Measurements from ENCODE around the gene TDRD1.
A peak's percentile ranks its signal among the peaks of the same experiment; 100 is the strongest.
"Not testable (repeated sequence)": the region's sequence is repeated elsewhere in the genome, so short reads cannot be mapped to it uniquely, and the experiment has no call there.

TDRD1 gene, protein sequence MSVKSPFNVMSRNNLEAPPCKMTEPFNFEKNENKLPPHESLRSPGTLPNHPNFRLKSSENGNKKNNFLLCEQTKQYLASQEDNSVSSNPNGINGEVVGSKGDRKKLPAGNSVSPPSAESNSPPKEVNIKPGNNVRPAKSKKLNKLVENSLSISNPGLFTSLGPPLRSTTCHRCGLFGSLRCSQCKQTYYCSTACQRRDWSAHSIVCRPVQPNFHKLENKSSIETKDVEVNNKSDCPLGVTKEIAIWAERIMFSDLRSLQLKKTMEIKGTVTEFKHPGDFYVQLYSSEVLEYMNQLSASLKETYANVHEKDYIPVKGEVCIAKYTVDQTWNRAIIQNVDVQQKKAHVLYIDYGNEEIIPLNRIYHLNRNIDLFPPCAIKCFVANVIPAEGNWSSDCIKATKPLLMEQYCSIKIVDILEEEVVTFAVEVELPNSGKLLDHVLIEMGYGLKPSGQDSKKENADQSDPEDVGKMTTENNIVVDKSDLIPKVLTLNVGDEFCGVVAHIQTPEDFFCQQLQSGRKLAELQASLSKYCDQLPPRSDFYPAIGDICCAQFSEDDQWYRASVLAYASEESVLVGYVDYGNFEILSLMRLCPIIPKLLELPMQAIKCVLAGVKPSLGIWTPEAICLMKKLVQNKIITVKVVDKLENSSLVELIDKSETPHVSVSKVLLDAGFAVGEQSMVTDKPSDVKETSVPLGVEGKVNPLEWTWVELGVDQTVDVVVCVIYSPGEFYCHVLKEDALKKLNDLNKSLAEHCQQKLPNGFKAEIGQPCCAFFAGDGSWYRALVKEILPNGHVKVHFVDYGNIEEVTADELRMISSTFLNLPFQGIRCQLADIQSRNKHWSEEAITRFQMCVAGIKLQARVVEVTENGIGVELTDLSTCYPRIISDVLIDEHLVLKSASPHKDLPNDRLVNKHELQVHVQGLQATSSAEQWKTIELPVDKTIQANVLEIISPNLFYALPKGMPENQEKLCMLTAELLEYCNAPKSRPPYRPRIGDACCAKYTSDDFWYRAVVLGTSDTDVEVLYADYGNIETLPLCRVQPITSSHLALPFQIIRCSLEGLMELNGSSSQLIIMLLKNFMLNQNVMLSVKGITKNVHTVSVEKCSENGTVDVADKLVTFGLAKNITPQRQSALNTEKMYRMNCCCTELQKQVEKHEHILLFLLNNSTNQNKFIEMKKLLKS

DNA sequence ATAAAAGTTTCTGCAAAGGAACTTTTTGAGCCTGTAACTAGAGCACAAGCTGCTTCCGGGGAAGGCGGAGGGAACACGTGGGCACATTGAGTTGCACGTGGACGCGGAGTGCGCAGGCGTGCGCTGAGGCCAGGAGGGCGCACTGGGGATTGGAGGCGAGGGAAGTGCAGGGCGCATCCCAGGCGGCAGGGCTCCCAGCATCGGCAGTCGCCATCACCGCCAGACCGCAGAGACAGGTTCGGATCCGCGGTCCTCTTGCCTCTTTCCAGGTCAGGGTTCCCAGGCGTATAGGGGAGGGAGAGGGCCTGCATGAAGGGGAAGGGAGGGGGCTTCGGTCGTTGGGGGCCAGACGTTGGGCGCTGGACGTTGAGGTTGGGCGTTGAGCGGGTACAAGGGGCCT, at the start of gene TDRD1:
TSS of gene TDRD1 (plus strand) at position 206 of the 400 bp plus-strand sequence. CDS start 8,479 bp downstream, outside the sequence.
- no peak for DNase-seq

DNA sequence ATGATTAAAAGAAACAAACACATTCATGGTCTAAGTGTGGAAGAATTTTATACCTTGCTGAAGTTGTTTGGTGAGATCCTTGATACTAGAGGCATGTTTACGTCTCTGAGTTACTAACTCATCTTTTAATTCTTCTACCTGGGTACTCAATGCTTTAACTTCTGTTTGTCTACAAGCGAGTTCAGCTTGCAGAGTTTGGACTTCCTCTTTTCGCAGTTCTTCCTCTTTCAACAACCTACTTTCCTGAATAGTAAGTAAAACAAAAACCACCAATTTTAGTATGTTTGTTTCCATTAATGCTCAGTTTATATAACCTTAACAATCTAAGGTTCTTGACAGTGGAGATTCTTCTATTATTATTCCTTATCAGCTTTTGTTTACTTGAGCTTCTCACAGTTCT, 48.1 kb upstream of the TDRD1 start:
- no peak for DNase-seq

DNA sequence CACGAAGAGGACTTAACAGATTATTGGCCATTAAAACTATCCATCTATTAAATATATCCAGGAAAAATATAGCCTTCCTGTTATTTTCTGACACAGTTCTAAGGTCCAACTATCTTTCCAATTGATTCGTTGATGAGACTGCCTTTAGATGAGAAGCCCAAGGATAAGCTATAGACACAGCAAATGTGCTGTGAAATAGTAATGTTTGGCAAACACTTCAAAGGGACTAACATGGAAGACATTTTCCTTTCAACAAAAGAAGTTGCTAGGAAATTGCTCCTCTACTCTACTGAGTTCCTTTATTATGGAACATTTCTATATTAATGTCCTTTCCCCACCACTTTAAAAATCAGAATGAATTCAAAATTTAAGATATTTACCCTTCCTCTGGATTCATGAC, 43.7 kb upstream of the TDRD1 start:
- DNase-seq = no peak

DNA sequence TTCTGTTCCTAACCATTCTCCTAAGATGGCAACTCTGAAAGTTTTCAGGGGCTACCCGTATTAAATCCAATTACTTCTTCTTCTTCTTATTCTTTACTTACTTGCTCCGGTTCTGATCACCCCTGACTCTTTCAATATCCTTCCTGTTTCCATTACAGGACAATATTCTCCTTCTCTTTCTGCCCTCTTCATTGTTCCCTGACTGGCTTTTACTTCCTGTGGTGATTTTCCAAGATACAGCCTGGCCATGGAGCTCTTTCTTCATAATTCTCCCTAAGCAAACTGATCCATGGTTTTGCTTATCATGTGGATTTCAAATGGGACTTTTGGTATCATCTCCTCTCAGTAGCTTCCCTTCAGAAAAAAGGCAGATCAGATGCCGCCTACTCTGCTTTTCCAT, 40.6 kb upstream of the TDRD1 start:
- DNase-seq = no peak

DNA sequence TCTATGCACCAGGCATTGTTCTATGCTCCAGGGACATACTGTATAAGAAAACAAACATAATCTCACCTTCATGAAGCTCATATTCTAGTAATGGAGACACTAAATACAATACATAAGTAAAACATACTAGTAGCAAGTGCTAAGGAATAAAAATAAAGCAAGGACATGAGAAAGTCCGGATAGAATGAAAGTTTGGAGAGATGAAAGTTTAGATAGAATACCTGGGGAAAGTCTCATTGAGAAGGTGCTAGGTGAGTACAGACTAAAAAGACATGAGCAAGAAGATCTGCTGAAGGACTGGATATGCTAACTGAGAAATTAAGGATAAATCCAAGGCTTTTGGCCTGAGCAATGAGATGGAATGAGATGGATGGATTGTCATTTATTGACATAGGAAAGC, 39.1 kb upstream of the TDRD1 start:
- no peak for DNase-seq

DNA sequence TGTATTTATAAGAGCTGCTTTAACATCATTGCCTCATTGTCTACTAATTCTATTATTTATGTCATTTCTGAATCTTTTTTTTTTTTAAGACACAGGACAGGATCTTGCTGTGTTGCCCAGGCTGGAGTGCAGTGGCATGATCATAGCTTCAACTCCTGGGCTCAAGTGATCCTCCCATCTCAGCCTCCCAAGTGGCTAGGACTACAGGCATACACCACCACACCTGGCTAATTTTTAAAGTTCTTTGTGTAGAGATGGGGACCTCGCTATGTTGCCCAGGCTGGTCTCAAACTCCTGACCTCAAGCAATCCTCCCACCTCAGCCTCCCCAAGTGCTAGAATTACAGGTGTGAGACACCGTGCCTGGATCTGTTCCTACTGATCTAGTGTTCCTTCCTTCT, 38.3 kb upstream of the TDRD1 start:
- not testable (repeated sequence) for DNase-seq

DNA sequence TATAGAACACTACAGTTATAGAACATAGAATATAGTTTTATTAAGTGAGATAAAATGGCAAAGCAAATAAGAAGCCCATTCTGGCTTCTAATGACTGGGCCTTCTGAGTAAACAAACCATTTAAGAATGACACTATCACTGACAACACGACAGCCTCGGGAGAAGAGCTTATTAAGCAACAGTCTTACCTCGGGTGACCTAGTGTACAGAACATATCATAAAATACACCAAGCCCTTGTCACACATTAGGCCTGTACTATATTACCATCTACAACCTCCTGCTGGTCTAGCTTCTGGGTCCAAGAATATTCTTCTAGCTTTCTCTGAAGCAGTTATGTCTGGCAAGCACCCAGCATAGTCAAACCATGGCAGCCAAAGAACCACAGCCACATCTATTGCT, 37.1 kb upstream of the TDRD1 start:
- DNase-seq = no peak

DNA sequence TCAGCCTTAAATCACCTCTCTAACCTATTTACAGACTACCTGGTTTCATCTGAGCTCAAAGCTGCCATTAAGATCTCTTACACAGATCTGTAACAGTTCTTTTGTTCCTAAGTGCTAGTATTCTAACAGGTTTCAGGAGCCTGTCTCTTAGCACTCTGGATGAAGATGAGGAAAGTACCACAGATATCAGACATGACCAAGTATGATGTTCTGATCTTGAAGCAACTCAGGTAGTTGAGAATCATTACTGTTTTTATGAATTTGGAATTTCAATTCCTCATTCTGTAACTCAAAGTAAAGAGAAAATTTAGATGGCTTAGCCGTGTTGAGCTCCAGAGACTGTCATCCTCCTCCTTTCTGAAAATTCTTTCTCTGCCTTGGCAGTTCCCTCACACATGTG, 36.0 kb upstream of the TDRD1 start:
- DNase-seq = no peak

DNA sequence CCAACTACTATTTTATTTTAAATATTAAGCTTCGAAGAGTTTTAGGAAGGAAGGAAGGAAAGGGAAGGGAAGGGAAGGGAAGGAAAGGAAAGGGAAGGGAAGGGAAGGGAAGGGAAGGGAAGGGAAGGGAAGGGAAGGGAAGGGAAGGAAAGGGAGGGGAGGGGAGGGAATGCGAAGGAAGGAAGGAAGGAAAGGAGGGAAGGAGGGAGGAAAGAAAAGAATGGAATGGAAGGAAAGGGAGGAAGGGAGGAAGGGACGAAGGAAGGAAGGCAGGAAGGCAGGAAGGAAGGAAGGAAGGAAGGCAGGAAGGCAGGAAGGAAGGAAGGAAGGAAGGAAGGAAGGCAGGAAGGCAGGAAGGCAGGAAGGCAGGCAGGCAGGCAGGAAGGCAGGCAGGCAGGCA, 29.7 kb upstream of the TDRD1 start:
- DNase-seq = not testable (repeated sequence)

DNA sequence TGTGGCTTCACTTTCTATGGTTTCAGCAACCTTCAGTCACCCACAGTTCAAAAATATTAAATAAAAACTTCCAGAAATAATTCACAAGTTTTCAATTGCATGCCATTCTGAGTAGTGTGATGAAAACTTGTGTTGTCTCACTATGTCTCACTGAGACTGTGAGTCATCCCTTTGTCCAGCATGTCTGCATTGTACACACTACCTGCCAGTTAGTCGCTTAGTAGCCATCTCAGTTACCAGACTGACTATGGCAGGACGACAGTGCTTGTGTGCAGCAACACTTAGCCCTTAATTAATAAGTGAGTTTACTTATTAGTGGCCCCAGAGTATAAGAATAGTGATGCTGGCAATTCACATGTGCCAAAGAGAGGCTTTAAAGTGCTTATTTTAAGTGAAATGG, 27.7 kb upstream of the TDRD1 start:
- DNase-seq = no peak

DNA sequence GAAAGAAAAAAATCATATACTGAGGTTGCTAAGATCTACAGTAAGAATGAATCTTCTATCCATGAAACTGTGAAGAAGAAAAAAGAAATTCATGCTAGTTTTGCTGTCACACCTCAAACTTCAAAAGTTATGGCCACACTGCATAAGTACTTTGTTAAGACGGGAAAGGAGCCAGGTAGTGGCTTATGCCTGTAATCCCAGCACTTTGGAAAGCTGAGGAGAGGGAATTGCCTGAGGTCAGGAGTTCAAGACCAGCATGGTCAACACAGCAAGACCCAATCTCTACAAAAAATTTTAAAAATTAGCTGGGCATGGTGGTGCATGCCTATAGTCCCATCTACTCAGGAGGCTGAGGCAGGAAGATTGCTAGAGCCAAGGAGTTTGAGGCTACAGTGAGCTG, 27.3 kb upstream of the TDRD1 start:
- no peak for DNase-seq

DNA sequence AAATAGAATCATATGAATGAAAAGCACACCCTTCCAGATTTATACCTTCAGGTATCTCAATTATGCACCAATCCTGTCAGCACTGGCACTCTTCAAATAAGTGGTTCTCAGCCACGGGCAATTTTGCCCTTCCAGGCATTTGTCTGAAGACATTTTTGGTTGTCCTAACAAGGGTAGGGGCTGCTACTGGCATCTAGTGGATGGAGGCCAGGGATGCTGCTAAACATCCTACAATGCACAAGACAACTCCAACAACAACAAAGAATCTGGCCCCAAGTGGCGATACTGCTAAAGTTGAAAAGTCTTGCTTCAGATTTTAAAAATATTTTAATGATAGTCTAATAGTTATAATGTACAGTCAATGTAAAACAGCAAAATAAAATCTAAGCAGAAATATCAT, 21.2 kb upstream of the TDRD1 start:
- no peak for DNase-seq

DNA sequence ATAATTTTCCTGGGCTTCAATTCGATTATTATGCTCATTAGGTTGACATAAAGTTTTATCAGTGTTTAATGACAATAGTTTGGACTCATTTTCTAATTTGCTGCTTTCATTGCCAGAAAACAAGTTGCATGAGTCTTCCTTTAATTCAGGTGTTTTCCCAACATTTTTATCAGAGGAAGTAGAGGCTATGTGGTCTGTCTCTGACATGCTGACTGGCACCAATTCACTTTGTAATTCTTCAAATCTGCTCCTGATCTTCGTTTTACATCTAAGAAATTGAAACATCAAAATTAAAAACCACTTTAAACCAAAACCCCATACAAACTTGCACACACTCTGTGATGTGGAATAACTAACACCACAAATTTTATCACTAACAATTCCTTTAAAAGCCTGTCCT, 16.1 kb upstream of the TDRD1 start:
- DNase-seq = no peak

DNA sequence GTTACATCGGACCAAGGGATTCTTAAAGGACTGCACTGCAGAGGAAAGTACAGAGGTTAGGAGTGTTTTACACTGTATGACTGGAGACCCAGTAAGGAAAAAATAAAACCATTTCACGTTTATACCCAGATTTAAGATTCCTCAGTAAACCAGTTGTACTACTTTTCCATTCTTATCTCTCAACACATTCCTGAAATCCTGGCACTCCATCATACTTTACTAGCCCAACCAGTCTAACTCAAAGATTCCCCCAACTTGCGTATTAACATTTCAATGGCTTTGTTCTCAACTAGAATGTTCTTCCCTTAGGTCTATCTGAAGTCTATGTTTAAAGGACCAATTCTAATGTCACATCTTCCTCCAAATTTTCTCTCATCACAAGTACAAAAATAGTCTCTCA, 13.1 kb upstream of the TDRD1 start:
- no peak for DNase-seq

DNA sequence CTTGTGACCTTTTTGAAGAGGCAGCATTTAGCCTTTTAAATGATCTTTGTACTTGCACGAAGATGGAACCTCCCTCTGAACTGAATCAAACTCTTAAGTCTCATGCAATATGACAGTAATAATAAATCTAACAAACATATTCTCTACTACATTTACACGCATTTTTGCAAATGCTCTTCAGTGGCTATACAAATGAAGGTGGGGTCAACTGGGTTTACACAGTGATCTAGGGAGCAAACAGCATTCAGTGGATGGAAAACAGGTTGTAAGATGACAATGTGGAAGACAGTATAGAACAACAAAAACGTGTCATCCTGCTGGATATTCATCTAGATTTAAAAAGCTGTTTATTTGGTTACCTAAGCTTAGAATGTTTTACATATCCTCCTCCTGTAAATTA, 12.7 kb upstream of the TDRD1 start:
- DNase-seq = no peak

DNA sequence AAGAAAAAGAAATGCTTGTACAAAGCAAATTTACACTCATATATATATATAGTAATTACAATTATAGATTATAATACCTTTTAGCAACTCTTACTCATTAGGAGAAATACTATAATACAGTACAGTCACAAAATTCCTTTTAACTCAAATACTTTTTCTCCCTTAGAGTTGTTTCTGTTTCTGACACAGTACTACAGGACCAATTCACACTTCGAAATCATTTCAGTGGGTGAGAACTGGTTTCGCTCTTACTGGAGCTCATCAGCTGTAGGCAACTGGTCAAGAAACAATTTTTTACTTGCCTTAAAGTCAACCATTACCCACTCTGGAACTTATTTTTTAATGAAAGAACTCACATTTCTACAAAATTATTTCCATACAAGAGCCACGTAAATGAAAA, 11.2 kb upstream of the TDRD1 start:
- DNase-seq = no peak

DNA sequence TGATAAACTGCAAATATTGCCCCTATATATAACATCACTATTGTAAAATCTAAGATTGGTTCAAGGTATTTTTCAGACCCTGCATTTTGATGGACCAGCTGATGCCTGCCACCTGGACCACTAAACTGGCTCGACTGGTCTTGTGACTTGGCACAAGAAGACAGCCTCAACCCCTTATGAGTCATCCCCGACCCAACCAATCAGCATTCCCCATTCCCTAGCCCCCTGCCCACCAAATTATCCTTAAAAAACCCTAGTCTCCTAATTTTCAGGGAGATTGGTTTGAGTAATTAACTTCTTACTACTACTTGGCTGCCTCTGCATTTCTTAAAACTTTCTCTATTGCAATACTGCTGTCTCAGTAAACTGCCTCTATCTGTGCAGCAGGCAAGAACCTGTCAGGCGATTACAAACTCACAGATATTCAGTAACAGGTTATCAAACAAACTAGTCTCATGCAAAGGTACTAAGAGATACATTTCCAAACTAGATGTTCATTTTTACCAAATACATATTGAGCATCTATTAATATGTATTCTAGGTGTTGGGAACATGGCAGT, 10.6 kb upstream of the TDRD1 start:
- no peak for DNase-seq

DNA sequence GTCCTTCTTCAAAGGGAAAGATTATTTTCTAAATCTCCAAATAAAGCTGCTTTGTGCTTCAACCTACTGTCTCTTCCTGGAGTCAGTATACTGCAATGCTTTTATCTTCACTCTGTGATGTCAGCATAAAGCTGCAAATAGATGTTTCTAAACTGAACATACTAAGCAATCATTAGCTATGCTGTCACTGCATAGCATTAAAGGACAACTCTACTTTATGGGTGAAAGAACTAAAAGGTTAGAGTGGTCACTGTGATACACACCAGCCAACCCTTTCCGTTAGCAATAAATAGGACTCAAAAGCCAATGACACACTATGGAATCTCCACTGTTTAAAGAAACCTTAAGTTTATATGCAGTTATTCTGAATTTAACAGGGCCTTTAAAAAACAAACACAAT, 6.9 kb upstream of the TDRD1 start:
- no peak for DNase-seq

DNA sequence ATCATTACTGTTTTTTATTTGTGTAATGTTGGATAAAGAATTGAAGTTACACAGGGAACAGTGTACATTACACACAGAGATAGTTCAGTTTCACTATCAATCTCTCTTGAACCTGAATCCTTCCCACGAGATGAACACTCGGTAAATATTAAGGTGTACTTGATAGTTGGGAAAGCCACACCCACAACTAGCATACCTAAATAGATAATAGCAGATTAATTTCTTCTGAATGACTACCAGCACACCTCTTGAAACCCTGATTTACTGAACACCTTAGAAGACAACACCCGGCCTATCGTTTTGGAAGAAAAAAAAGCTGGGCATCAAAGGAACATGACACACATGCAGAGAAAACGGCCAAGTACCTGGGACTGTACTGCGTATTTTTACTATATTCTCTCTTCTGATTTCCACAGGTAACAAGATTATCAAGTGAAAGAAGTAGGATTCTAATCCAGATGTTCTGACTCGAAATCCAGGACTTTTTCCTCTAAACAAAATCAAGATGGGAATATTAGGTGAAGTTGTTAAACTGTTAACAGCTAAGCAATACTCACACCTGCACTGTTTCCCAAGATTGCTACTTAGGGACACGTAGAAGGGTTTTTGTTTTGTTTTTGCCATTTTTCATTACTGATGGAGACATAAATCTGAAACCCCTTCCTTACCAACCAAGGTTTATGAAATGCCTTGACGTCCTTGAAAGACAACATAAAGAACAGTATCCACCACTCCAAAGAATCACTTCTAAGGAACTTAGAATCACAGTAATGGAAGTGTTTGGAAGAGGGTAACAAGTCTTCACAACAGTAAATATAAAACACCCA, 6.2 kb upstream of the TDRD1 start:
- no peak for DNase-seq

DNA sequence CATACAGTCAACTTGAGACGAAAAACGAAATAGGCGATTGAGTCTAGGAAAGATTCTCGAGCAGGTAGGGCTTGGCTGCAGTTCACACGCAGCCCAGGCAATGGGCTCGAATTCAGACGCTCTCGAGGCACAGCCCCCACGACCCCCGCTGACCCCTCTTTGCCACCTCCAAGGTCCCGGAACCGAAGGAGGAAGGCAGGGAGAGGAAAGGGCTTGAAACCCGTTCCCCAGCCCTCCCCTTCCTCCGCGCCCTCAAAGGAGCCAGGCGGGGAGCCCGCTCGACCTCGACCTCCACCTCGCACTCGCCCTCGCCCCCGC, 5.6 kb upstream of the TDRD1 start:
- peak; percentile 29 for DNase-seq

DNA sequence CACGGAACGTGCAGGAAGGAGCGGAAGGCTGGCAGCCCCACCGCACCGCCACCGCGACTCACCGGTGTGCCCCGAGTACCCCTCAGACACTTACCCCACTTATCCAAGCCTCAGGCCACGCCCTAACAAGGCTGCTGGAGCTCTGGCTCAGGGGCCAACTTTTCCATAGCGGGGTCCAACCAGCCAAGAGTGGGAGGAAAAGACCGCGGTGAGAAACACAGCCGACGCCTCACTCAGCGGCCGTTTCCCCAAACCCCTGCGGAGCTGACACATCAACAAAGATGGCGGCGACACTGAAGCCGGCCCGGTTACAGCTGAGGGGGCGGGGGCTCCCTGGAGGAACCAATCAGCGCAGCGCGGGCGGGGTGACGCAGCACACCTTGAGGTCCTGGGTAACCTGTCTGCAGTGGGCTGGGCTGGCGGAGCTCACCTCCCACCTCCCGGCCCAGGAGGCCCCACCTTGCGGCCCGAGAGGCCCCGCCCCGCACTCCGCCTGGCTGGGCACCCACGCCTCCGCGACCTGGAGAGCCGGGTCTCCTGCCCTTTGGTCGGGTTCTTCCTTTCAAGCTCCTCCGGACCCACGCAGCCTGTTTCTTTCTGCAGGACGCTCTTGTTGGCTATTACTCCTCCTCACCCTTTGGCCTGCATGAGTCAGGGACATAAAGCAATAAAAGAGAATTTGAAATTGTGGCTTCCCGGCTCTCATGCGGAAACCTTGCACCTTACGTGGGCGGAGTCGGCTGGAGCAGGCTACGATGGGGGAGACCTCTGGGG, 5.0 kb upstream of the TDRD1 start, which contains the start of gene CCDC186:
TSS of gene CCDC186 (minus strand) at position 283 of the 774 bp plus-strand sequence. CDS start 10,935 bp downstream, outside the sequence.
- peak; percentile 94 for DNase-seq
